Panc1 (cell line): ENCODE data around the gene APOB. TPM values are rescaled to one million over a fixed set of nuclear protein-coding genes. Genes with fewer than 3 reads are reported as not detected.

Experiments
- ATAC-seq: fragments of 200-7000 bp; cut with Tn5 transposase; 2 replicates; pipeline ENCODE4 v1.9.1; 2020; ENCODE audit warnings: mild to moderate bottlenecking, moderate library complexity
- BruUV-seq: library from RNA; stranded (reverse); fragments of 400-500 nt; replicated peaks from 2 replicates; lab custom pipeline; 2021; lab: Mats Ljungman, UMichigan
- CTCF ChIA-PET: fragments of 300-600 bp; sonication (Branson Sonifier 250); formaldehyde crosslinking; loops from one replicate; lab custom pipeline; 2022; ENCODE audit warnings: antibody characterized with exemption; lab: Charles Lee
- POLR2A ChIA-PET: fragments of 300-600 bp; sonication (Branson Sonifier 250); formaldehyde crosslinking; loops from one replicate; lab custom pipeline; 2022; ENCODE audit warnings: antibody characterized with exemption; lab: Charles Lee
- DNase-seq: peaks from one replicate; pipeline ENCODE4 v3.0.0-alpha.2; 2010; ENCODE audit warnings: low read depth, low spot score
- H3K27ac ChIP-seq: 2 replicates; pipeline ENCODE4 v1.5.1; 2011; ENCODE audit warnings: mild to moderate bottlenecking, low read length, inconsistent platforms
- H3K27me3 ChIP-seq: fragments of 200-500 bp; sonication (Bioruptor generic); 2 replicates; pipeline ENCODE4 v1.6.0; 2014; ENCODE audit warnings: low read length, inconsistent platforms; ENCODE audit not compliant: control insufficient read depth, insufficient read depth
- H3K36me3 ChIP-seq: fragments of 200-500 bp; sonication (Bioruptor generic); 2 replicates; pipeline ENCODE4 v1.5.1; 2014; ENCODE audit warnings: inconsistent platforms, mild to moderate bottlenecking, low read length, moderate library complexity; ENCODE audit not compliant: control insufficient read depth, insufficient read depth
- H3K4me1 ChIP-seq: 2 replicates; pipeline ENCODE4 v1.5.1; 2011; ENCODE audit warnings: inconsistent platforms, mild to moderate bottlenecking, low read length, moderate library complexity; ENCODE audit not compliant: control insufficient read depth, insufficient read depth
- H3K4me3 ChIP-seq, 2 experiments: 2 replicates each; pipeline ENCODE4 v1.5.1; 2011 to 2012; ENCODE audit warnings: low read depth in 2 of 2, low read length in 2 of 2, mild to moderate bottlenecking in 2 of 2, inconsistent platforms in 1 of 2, moderate library complexity in 1 of 2
- H3K9me3 ChIP-seq: fragments of 200-500 bp; sonication (Bioruptor generic); 2 replicates; pipeline ENCODE4 v1.5.1; 2014; ENCODE audit warnings: low read depth, mild to moderate bottlenecking, inconsistent platforms, low read length, moderate library complexity; ENCODE audit not compliant: control insufficient read depth, insufficient read depth
- POLR2AphosphoS5 ChIP-seq: IDR thresholded peaks from 2 replicates; pipeline ENCODE4 v1.6.1; 2012; ENCODE audit warnings: mild to moderate bottlenecking, low read depth, low read length, moderate library complexity
- SIN3A ChIP-seq: IDR thresholded peaks from 2 replicates; pipeline ENCODE4 v1.6.1; 2012; ENCODE audit warnings: low read depth, mild to moderate bottlenecking, low read length, moderate library complexity, borderline replicate concordance; ENCODE audit not compliant: insufficient read depth
- TCF7L2 ChIP-seq: IDR thresholded peaks from 2 replicates; pipeline ENCODE4 v1.6.1; 2011; ENCODE audit warnings: mild to moderate bottlenecking, low read depth, low read length, inconsistent platforms
- in situ Hi-C: cut with HindIII; loops from 2 replicates; pipeline ENCODE4 v1.10.0; 2016; ENCODE audit warnings: low sequenced_read_pairs, low pct_unique_long_range_greater_than_20kb
- intact Hi-C: fragments of 100-400 bp; cut with micrococcal nuclease; formaldehyde crosslinking; loops from one replicate; pipeline ENCODE4 v1.10.0; 2022; ENCODE audit not compliant: unreplicated experiment
- total RNA-seq: library from RNA; stranded (reverse); gene quantifications from one replicate; pipeline ENCODE4 v1.2.1, GENCODE V29; 2021; ENCODE audit not compliant: unreplicated experiment
- TF ChIP-seq, protein P1 (sequence below), 2 experiments: IDR thresholded peaks; 2 replicates each; pipeline ENCODE4 v1.6.1; 2011 to 2012; ENCODE audit warnings: low read depth in 2 of 2, control low read depth in 1 of 2, low read length in 1 of 2, mild to moderate bottlenecking in 1 of 2, moderate library complexity in 1 of 2; ENCODE audit not compliant: insufficient read depth in 1 of 2
- TF ChIP-seq, protein P2 (sequence below): fragments of 450-650 bp; IDR thresholded peaks from 2 replicates; pipeline ENCODE4 v1.5.1; 2017; ENCODE audit warnings: mild to moderate bottlenecking

APOB gene
- total RNA-seq, 1 experiment from 2014 or later, result 1.2 TPM

- Histone ChIP-seq H3K9me3 (no peaks in the 10 kb centered on the region), H3K36me3 (no peaks in the 10 kb centered on the region), H3K4me1 (peaks cover 2% of the 10 kb centered on the region; the same call in 1 of the 2 replicates), H3K27me3 (peaks cover 4% of the 10 kb centered on the region), H3K4me3 (no peak overlapping the region), H3K27ac (no peak overlapping the region)
- in situ Hi-C loops (no loop called here), intact Hi-C loops (no loop called here)
- ATAC-seq (no peak), DNase-seq (no peak)
- BruUV-seq, result no TSS peak
- TF ChIP-seq, protein P1, sequence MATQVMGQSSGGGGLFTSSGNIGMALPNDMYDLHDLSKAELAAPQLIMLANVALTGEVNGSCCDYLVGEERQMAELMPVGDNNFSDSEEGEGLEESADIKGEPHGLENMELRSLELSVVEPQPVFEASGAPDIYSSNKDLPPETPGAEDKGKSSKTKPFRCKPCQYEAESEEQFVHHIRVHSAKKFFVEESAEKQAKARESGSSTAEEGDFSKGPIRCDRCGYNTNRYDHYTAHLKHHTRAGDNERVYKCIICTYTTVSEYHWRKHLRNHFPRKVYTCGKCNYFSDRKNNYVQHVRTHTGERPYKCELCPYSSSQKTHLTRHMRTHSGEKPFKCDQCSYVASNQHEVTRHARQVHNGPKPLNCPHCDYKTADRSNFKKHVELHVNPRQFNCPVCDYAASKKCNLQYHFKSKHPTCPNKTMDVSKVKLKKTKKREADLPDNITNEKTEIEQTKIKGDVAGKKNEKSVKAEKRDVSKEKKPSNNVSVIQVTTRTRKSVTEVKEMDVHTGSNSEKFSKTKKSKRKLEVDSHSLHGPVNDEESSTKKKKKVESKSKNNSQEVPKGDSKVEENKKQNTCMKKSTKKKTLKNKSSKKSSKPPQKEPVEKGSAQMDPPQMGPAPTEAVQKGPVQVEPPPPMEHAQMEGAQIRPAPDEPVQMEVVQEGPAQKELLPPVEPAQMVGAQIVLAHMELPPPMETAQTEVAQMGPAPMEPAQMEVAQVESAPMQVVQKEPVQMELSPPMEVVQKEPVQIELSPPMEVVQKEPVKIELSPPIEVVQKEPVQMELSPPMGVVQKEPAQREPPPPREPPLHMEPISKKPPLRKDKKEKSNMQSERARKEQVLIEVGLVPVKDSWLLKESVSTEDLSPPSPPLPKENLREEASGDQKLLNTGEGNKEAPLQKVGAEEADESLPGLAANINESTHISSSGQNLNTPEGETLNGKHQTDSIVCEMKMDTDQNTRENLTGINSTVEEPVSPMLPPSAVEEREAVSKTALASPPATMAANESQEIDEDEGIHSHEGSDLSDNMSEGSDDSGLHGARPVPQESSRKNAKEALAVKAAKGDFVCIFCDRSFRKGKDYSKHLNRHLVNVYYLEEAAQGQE (IDR thresholded peaks at IDR 0.05; ENCODE audit: insufficient read depth in 1 of 2, low read depth in 2 of 2, low read length in 1 of 2), result no peak
- TF ChIP-seq TCF7L2, result no peak
- TF ChIP-seq SIN3A, result no peak
- no peak for TF ChIP-seq POLR2AphosphoS5
- TF ChIP-seq, protein P2, sequence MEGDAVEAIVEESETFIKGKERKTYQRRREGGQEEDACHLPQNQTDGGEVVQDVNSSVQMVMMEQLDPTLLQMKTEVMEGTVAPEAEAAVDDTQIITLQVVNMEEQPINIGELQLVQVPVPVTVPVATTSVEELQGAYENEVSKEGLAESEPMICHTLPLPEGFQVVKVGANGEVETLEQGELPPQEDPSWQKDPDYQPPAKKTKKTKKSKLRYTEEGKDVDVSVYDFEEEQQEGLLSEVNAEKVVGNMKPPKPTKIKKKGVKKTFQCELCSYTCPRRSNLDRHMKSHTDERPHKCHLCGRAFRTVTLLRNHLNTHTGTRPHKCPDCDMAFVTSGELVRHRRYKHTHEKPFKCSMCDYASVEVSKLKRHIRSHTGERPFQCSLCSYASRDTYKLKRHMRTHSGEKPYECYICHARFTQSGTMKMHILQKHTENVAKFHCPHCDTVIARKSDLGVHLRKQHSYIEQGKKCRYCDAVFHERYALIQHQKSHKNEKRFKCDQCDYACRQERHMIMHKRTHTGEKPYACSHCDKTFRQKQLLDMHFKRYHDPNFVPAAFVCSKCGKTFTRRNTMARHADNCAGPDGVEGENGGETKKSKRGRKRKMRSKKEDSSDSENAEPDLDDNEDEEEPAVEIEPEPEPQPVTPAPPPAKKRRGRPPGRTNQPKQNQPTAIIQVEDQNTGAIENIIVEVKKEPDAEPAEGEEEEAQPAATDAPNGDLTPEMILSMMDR, result no peak
- ChIA-PET POLR2A (no interaction called here), CTCF (no interaction called here)
These were observed 34.8 kb downstream of the APOB start for GRCh38 chr2:21008790-21009661.

- Histone ChIP-seq H3K9me3 (no peaks in the 10 kb centered on the region), H3K27ac (no peak overlapping the region), H3K27me3 (peaks cover 4% of the 10 kb centered on the region), H3K36me3 (no peaks in the 10 kb centered on the region), H3K4me1 (peaks cover 2% of the 10 kb centered on the region; the same call in 1 of the 2 replicates), H3K4me3 (no peak overlapping the region)
- no peak for TF ChIP-seq SIN3A
- TF ChIP-seq, protein P2, result no peak
- TF ChIP-seq POLR2AphosphoS5, result no peak
- TF ChIP-seq TCF7L2, result no peak
- TF ChIP-seq, protein P1 (IDR thresholded peaks at IDR 0.05; ENCODE audit: insufficient read depth in 1 of 2, low read depth in 2 of 2, low read length in 1 of 2), result no peak
- POLR2A ChIA-PET, result no interaction called here
- CTCF ChIA-PET, result no interaction called here
- no TSS peak for BruUV-seq
- intact Hi-C loops, result no loop called here
- no peak for ATAC-seq
- DNase-seq, result no peak
- in situ Hi-C loops, result no loop called here
These were observed 35.7 kb downstream of the APOB start for GRCh38 chr2:21008014-21008789.
